Measurements from ENCODE around the gene NR4A1. TPM values are rescaled to one million over a fixed set of nuclear protein-coding genes. Genes with fewer than 3 reads are reported as not detected.

Gene NR4A1
- total RNA-seq, 1 donor from 2014 or later = 1.1 TPM

- DNase-seq (ENCODE audit: low read depth, low spot score) = no peak
Measured at GRCh38 chr12:52018433-52019112, 32.7 kb upstream of the NR4A1 start.

GRCh38 chr12:52019113-52019770 is 32.0 kb upstream of the NR4A1 start:
- DNase-seq (ENCODE audit: low read depth, low spot score) = no peak

- DNase-seq (ENCODE audit: low read depth, low spot score) = no peak
Measured at GRCh38 chr12:52020539-52021336, 30.5 kb upstream of the NR4A1 start.

- no peak for DNase-seq (ENCODE audit: low read depth, low spot score)
Measured at GRCh38 chr12:52022841-52023181, 28.4 kb upstream of the NR4A1 start.

GRCh38 chr12:52023182-52023975 is 27.9 kb upstream of the NR4A1 start:
- no peak for DNase-seq (ENCODE audit: low read depth, low spot score)

- no peak for DNase-seq (ENCODE audit: low read depth, low spot score)
Measured at GRCh38 chr12:52023976-52024688, 27.1 kb upstream of the NR4A1 start.

GRCh38 chr12:52024845-52025230 is 26.4 kb upstream of the NR4A1 start:
- DNase-seq (ENCODE audit: low read depth, low spot score) = no peak

GRCh38 chr12:52026263-52026662 is 25.0 kb upstream of the NR4A1 start:
- DNase-seq (ENCODE audit: low read depth, low spot score) = no peak

GRCh38 chr12:52027085-52027843 is 24.0 kb upstream of the NR4A1 start:
- no peak for DNase-seq (ENCODE audit: low read depth, low spot score)

GRCh38 chr12:52029685-52030084 is 21.6 kb upstream of the NR4A1 start:
- DNase-seq (ENCODE audit: low read depth, low spot score) = no peak

- no peak for DNase-seq (ENCODE audit: low read depth, low spot score)
Measured at GRCh38 chr12:52032446-52032803, 18.8 kb upstream of the NR4A1 start.

GRCh38 chr12:52032804-52033445 is 18.3 kb upstream of the NR4A1 start:
- peak; percentile 94 for DNase-seq (ENCODE audit: low read depth, low spot score)

GRCh38 chr12:52033446-52034140 is 17.6 kb upstream of the NR4A1 start:
- no peak for DNase-seq (ENCODE audit: low read depth, low spot score)

GRCh38 chr12:52035190-52035589 is 16.1 kb upstream of the NR4A1 start:
- no peak for DNase-seq (ENCODE audit: low read depth, low spot score)

GRCh38 chr12:52035926-52036325 is 15.3 kb upstream of the NR4A1 start:
- no peak for DNase-seq (ENCODE audit: low read depth, low spot score)

GRCh38 chr12:52036587-52037171 is 14.6 kb upstream of the NR4A1 start:
- no peak for DNase-seq (ENCODE audit: low read depth, low spot score)

GRCh38 chr12:52037248-52037861 is 13.9 kb upstream of the NR4A1 start:
- no peak for DNase-seq (ENCODE audit: low read depth, low spot score)

GRCh38 chr12:52038447-52038846 is 12.8 kb upstream of the NR4A1 start:
- DNase-seq (ENCODE audit: low read depth, low spot score) = no peak

Measured in pulmonary artery endothelial cell (primary cell).